ENCODE measurements around the gene GPBP1L1. TPM values are rescaled to one million over a fixed set of nuclear protein-coding genes. Genes with fewer than 3 reads are reported as not detected.
A peak's percentile ranks its signal among the peaks of the same experiment; 100 is the strongest.
"Not testable (repeated sequence)": the region's sequence is repeated elsewhere in the genome, so short reads cannot be mapped to it uniquely, and the experiment has no call there.

Gene GPBP1L1
- total RNA-seq, 3 donors from 2014 or later: 167 to 246 (median 179) TPM

- Histone ChIP-seq H3K4me3 (no peak overlapping the region), H3K9me3 (no peaks in the 10 kb centered on the region), H3K4me1 (ENCODE audit: low read depth) (no peaks in the 10 kb centered on the region), H3K36me3 (ENCODE audit: low read depth) (no peaks in the 10 kb centered on the region)
- intact Hi-C loops (cut with DNase I, micrococcal nuclease): no loop called here
- DNase-seq (no peak), ATAC-seq (peak; percentile 36)
- no peak for TF ChIP-seq CTCF (IDR thresholded peaks at IDR 0.05)
These were observed 18.3 kb upstream of the GPBP1L1 start for GRCh38 chr1:45704637-45705036.

GRCh38 chr1:45694823-45695222 is 8.5 kb upstream of the GPBP1L1 start:
- Histone ChIP-seq H3K9me3 (no peaks in the 10 kb centered on the region), H3K36me3 (ENCODE audit: low read depth) (no peaks in the 10 kb centered on the region), H3K4me3 (no peak overlapping the region), H3K4me1 (ENCODE audit: low read depth) (no peaks in the 10 kb centered on the region)
- ATAC-seq (no peak), DNase-seq (no peak)
- intact Hi-C loops (cut with DNase I, micrococcal nuclease): no loop called here
- no peak for TF ChIP-seq CTCF (IDR thresholded peaks at IDR 0.05)

GRCh38 chr1:45693811-45694210 is 7.5 kb upstream of the GPBP1L1 start:
- not testable (repeated sequence) for H3K36me3 ChIP-seq (ENCODE audit: low read depth); ATAC-seq

GRCh38 chr1:45687754-45688740 is 1.7 kb upstream of the GPBP1L1 start, which contains the start of gene TMEM69:
Gene TMEM69 (plus strand): TSS chr1:45688181. CDS start chr1:45691069, 2,888 bp downstream.
- TF ChIP-seq CTCF (IDR thresholded peaks at IDR 0.05): no peak
- no peaks in the 10 kb centered on the region for H3K36me3 ChIP-seq (ENCODE audit: low read depth)
- peak; percentile 75 to 78 (median 75) for DNase-seq
- peaks cover 22% of the 10 kb centered on the region for H3K4me1 ChIP-seq (ENCODE audit: low read depth)
- intact Hi-C loops (cut with DNase I, micrococcal nuclease): no loop called here
- H3K9me3 ChIP-seq: no peaks in the 10 kb centered on the region
- ATAC-seq: peak; percentile 59
- peak within 1 kb of the TSS; percentile 52 for H3K4me3 ChIP-seq

More at GRCh38 chr1:45693811-45694210, 7.5 kb upstream of the GPBP1L1 start:
- intact Hi-C loops (cut with DNase I, micrococcal nuclease); H3K4me3 ChIP-seq; H3K9me3 ChIP-seq; DNase-seq; H3K4me1 ChIP-seq (ENCODE audit: low read depth): not testable (repeated sequence)

GRCh38 chr1:45687014-45687753 is 851 bp upstream of the GPBP1L1 start:
- H3K9me3 ChIP-seq: no peaks in the 10 kb centered on the region
- ATAC-seq: peak; percentile 89
- DNase-seq: peak; percentile 97 to 99 (median 98)
- H3K4me1 ChIP-seq (ENCODE audit: low read depth): peaks cover 29% of the 10 kb centered on the region
- no peaks in the 10 kb centered on the region for H3K36me3 ChIP-seq (ENCODE audit: low read depth)
- intact Hi-C loops (cut with DNase I, micrococcal nuclease): no loop called here
- peak overlapping the region; percentile 94 for H3K4me3 ChIP-seq
- peak; percentile 15 for TF ChIP-seq CTCF (IDR thresholded peaks at IDR 0.05)

- intact Hi-C loops (cut with DNase I, micrococcal nuclease): no loop called here
- ATAC-seq: peak; percentile 14
- H3K4me1 ChIP-seq (ENCODE audit: low read depth): peaks cover 41% of the 10 kb centered on the region
These were observed 382 bp downstream of the GPBP1L1 start for GRCh38 chr1:45686015-45686287.

More at GRCh38 chr1:45686015-45686287, 382 bp downstream of the GPBP1L1 start:
- DNase-seq: peak; percentile 82 to 86 (median 85)
- no peaks in the 10 kb centered on the region for H3K36me3 ChIP-seq (ENCODE audit: low read depth)
- peak overlapping the region; percentile 94 for H3K4me3 ChIP-seq
- no peak for TF ChIP-seq CTCF (IDR thresholded peaks at IDR 0.05)
- H3K9me3 ChIP-seq: no peaks in the 10 kb centered on the region

Data from mucosa of descending colon (tissue), 3 donors.